GM12801 (cell line): Measurements from ENCODE around the gene CAPG.

Experiments used
- CTCF ChIP-seq: IDR thresholded peaks from one replicate; pipeline ENCODE4 v1.5.1; 2011; ENCODE audit warnings: control low read depth; ENCODE audit not compliant: insufficient read length; ENCODE audit errors: extremely low read depth

Gene CAPG

GRCh38 chr2:85422072-85422457 is 11.9 kb upstream of the CAPG start:
- TF ChIP-seq CTCF, result no peak

- TF ChIP-seq CTCF, result no peak
Measured at GRCh38 chr2:85421260-85422071, 11.3 kb upstream of the CAPG start.

GRCh38 chr2:85420536-85421259 is 10.5 kb upstream of the CAPG start:
- TF ChIP-seq CTCF, result no peak

DNA sequence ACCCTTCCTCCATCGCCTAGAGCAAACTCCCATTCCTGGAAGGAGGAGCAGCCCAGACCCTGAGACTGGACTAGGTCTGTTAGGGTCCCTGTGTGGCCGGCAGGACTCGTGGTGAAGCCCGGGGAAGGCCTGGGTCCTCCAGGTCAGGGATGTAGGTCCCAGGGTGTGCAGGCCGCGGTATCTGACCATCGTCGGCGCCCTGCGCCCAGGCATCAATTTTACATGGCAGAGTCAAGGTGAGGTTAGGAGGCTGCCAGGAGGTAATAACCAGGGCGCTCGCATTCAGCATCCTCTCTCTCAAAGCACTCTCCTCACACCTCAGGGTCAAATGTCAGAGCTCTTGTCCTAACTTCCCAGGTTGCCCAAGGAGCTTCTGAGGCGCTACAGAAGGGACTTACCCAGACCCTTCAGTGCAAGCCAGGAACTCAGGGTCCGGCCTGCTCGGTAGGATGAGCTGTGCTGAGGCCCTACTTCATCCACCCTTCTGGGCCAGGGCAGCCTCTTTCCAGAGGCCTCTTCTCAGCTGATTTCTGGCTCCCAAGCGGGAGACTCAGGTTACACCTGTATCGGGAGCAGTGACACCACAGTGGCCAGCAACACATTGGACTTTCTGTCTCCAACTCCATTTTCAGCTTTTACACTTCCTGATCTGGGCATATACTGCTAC is 9.0 kb upstream of the CAPG start:
- TF ChIP-seq CTCF, result no peak

DNA sequence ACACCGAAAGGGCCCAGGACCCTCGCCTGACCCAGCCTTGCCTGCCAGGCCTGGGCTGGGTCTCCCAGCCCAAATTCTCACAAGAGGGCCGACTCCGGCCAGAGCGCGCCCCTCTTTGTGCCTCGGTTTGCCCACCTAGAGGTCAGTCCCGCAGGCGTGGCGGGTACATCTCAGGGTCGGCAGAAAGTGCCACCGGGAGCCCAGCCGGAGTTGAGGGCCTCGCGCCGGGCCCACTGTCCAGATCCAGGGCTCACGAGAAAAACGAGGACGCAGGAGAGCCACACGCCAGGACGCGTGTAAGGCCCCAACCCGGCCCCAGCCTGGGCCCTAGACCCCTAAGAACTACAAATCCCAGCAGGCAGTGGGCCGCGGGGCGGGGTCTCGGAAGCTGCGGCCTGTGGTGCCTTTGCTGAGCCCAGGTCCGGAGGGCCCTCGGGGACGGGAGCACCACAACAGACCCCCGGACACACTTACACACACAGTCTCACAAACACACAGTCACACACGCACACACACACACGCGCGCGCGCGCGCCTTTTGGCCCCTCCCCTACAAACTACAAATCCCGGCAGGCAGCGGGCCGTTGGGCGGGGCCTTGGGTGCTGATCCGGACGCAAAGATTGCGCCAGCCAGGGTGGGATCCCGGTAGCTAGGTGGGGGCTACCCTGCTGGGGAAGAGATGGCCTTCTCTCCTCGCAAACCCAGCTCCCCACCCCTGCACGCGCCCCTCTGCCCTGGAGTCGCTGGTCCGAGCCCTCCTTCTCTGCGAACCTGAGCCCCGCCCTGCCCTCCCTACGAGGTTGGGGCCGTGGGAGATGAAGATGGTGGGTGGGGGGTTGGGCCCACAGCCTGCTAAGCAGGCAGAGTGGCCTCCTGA is 8.2 kb upstream of the CAPG start, which contains the start of gene SH2D6:
SH2D6 (plus strand) TSS at position 583 of the 877 bp plus-strand sequence. CDS start 10,752 bp downstream, outside the sequence.
- TF ChIP-seq CTCF, result no peak

GRCh38 chr2:85415980-85416650 is 5.9 kb upstream of the CAPG start:
- no peak for TF ChIP-seq CTCF
